Adipocyte (in vitro differentiated cells): Measurements from ENCODE around the gene TEPSIN.

Experiments
- DNase-seq: peaks from one replicate; pipeline ENCODE4 v3.0.0-alpha.2; 2015; ENCODE audit warnings: low read depth
- H3K27me3 ChIP-seq: replicated peaks from 2 replicates; pipeline ENCODE4 v1.7.0; 2013; ENCODE audit warnings: mild to moderate bottlenecking, low read length, moderate library complexity; ENCODE audit not compliant: control insufficient read depth, insufficient read depth
- H3K36me3 ChIP-seq: 2 replicates; pipeline ENCODE4 v1.7.0; 2013; ENCODE audit warnings: low read length, mild to moderate bottlenecking, moderate library complexity; ENCODE audit not compliant: control insufficient read depth, insufficient read depth, severe bottlenecking
- H3K4me1 ChIP-seq: 2 replicates; pipeline ENCODE4 v1.7.0; 2013; ENCODE audit warnings: mild to moderate bottlenecking, low read length, moderate library complexity; ENCODE audit not compliant: control insufficient read depth, insufficient read depth
- H3K4me3 ChIP-seq: 2 replicates; pipeline ENCODE4 v1.7.0; 2013; ENCODE audit warnings: mild to moderate bottlenecking, low read length, moderate library complexity
- H3K9ac ChIP-seq: 2 replicates; pipeline ENCODE4 v1.7.0; 2013; ENCODE audit warnings: mild to moderate bottlenecking, low read length, moderate library complexity
- H3K9me3 ChIP-seq: 2 replicates; pipeline ENCODE4 v1.7.0; 2013; ENCODE audit warnings: mild to moderate bottlenecking, low read length, moderate library complexity; ENCODE audit not compliant: control insufficient read depth

TEPSIN gene

GRCh38 chr17:81264640-81265039 lies 25.8 kb upstream of the TEPSIN start:
- peaks cover 73% of the 10 kb centered on the region for H3K36me3 ChIP-seq
- H3K4me1 ChIP-seq = peaks cover 9% of the 10 kb centered on the region
- no peaks in the 10 kb centered on the region for H3K9me3 ChIP-seq
- no peaks in the 10 kb centered on the region for H3K27me3 ChIP-seq
- no peak for DNase-seq
- H3K9ac ChIP-seq = no peak overlapping the region
- no peak overlapping the region for H3K4me3 ChIP-seq

- Histone ChIP-seq H3K4me3 (no peak overlapping the region), H3K9ac (no peak overlapping the region), H3K9me3 (no peaks in the 10 kb centered on the region), H3K4me1 (peaks cover 9% of the 10 kb centered on the region), H3K27me3 (no peaks in the 10 kb centered on the region), H3K36me3 (peaks cover 74% of the 10 kb centered on the region)
- DNase-seq = no peak
Measured at GRCh38 chr17:81263371-81264181, 24.7 kb upstream of the TEPSIN start.

GRCh38 chr17:81261582-81262336 lies 22.9 kb upstream of the TEPSIN start:
- H3K4me3 ChIP-seq = no peak overlapping the region
- peaks cover 82% of the 10 kb centered on the region for H3K36me3 ChIP-seq
- no peaks in the 10 kb centered on the region for H3K27me3 ChIP-seq
- peaks cover 5% of the 10 kb centered on the region for H3K4me1 ChIP-seq
- no peaks in the 10 kb centered on the region for H3K9me3 ChIP-seq
- DNase-seq = no peak
- no peak overlapping the region for H3K9ac ChIP-seq

GRCh38 chr17:81261096-81261495 lies 22.2 kb upstream of the TEPSIN start:
- Histone ChIP-seq H3K9me3 (no peaks in the 10 kb centered on the region), H3K9ac (no peak overlapping the region), H3K4me3 (no peak overlapping the region), H3K36me3 (peaks cover 81% of the 10 kb centered on the region), H3K4me1 (peaks cover 11% of the 10 kb centered on the region), H3K27me3 (no peaks in the 10 kb centered on the region)
- no peak for DNase-seq

- peaks cover 16% of the 10 kb centered on the region for H3K4me1 ChIP-seq
- H3K4me3 ChIP-seq = no peak overlapping the region
- H3K9me3 ChIP-seq = no peaks in the 10 kb centered on the region
- H3K9ac ChIP-seq = no peak overlapping the region
- DNase-seq = no peak
- peaks cover 76% of the 10 kb centered on the region for H3K36me3 ChIP-seq
- no peaks in the 10 kb centered on the region for H3K27me3 ChIP-seq
Measured at GRCh38 chr17:81260641-81261040, 21.8 kb upstream of the TEPSIN start.

GRCh38 chr17:81260171-81260570 lies 21.3 kb upstream of the TEPSIN start:
- H3K9ac ChIP-seq = no peak overlapping the region
- no peaks in the 10 kb centered on the region for H3K27me3 ChIP-seq
- no peak overlapping the region for H3K4me3 ChIP-seq
- peaks cover 21% of the 10 kb centered on the region for H3K4me1 ChIP-seq
- H3K36me3 ChIP-seq = peaks cover 72% of the 10 kb centered on the region
- no peak for DNase-seq
- no peaks in the 10 kb centered on the region for H3K9me3 ChIP-seq

- no peaks in the 10 kb centered on the region for H3K9me3 ChIP-seq
- no peaks in the 10 kb centered on the region for H3K27me3 ChIP-seq
- no peak overlapping the region for H3K4me3 ChIP-seq
Measured at GRCh38 chr17:81259058-81259605, 20.3 kb upstream of the TEPSIN start.

GRCh38 chr17:81258292-81258691 lies 19.4 kb upstream of the TEPSIN start:
- Histone ChIP-seq H3K9me3 (no peaks in the 10 kb centered on the region), H3K27me3 (no peaks in the 10 kb centered on the region), H3K4me1 (peaks cover 33% of the 10 kb centered on the region), H3K9ac (no peak overlapping the region), H3K36me3 (peaks cover 53% of the 10 kb centered on the region), H3K4me3 (no peak overlapping the region)
- DNase-seq = no peak

More at GRCh38 chr17:81259058-81259605, 20.3 kb upstream of the TEPSIN start:
- Histone ChIP-seq H3K9ac (no peak overlapping the region), H3K4me1 (peaks cover 31% of the 10 kb centered on the region), H3K36me3 (peaks cover 61% of the 10 kb centered on the region)
- no peak for DNase-seq

- H3K36me3 ChIP-seq = peaks cover 45% of the 10 kb centered on the region
- peaks cover 33% of the 10 kb centered on the region for H3K4me1 ChIP-seq
- H3K27me3 ChIP-seq = no peaks in the 10 kb centered on the region
- H3K9ac ChIP-seq = no peak overlapping the region
- no peak overlapping the region for H3K4me3 ChIP-seq
- no peak for DNase-seq
- H3K9me3 ChIP-seq = no peaks in the 10 kb centered on the region
Measured at GRCh38 chr17:81257533-81257932, 18.7 kb upstream of the TEPSIN start.

- no peak for DNase-seq
- no peak overlapping the region for H3K9ac ChIP-seq
- H3K9me3 ChIP-seq = no peaks in the 10 kb centered on the region
- no peak overlapping the region for H3K4me3 ChIP-seq
- peaks cover 33% of the 10 kb centered on the region for H3K4me1 ChIP-seq
- no peaks in the 10 kb centered on the region for H3K27me3 ChIP-seq
- peaks cover 43% of the 10 kb centered on the region for H3K36me3 ChIP-seq
Measured at GRCh38 chr17:81256616-81257015, 17.8 kb upstream of the TEPSIN start.

GRCh38 chr17:81254955-81255717 lies 16.3 kb upstream of the TEPSIN start:
- Histone ChIP-seq H3K27me3 (no peaks in the 10 kb centered on the region), H3K9ac (peak overlapping the region; percentile 43), H3K9me3 (no peaks in the 10 kb centered on the region), H3K4me3 (peak overlapping the region; percentile 35), H3K36me3 (peaks cover 44% of the 10 kb centered on the region), H3K4me1 (peaks cover 33% of the 10 kb centered on the region)
- DNase-seq = peak; percentile 73
